ENCODE data around the gene POLR2B.
"Not testable (repeated sequence)": the region's sequence is repeated elsewhere in the genome, so short reads cannot be mapped to it uniquely, and the experiment has no call there.

Gene POLR2B

DNA sequence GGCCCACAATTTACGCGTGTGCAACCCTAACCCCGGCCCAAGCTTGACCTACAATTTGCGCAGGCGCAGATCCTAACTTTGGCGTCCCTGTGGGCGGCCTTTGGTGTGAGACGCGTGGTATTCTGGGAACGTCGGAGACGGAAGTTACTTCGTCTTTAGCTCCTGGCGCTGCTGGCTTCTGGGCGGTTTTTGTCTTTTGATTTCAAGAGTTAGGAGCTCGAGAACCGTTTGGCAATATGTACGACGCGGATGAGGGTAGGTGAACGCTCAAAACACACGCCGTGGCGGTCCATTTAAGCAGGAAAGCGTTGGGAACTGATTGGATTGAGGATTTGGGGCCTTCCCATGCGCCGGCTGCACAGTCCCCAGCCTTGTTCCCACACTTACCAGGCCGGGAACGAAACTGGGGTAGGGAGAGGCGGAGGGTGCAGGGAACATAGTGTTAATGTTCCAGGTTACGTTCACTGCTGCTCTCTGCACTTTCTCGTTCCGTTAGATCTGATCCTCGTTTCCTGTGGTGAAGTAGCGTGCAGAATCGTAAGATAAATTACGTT lies at the start of gene POLR2B:
TSS of gene POLR2B (plus strand) at position 147 of the 554 bp plus-strand sequence. CDS start at position 237, 90 bp downstream.
- no peaks in the 10 kb centered on the region for H3K27me3 ChIP-seq (ENCODE audit: control insufficient read depth, insufficient read depth, low read length)
- H3K36me3 ChIP-seq (ENCODE audit: control insufficient read depth, insufficient read depth, low read length), result peaks cover 8% of the 10 kb centered on the region
- no peaks in the 10 kb centered on the region; the same call in 1 of the 2 replicates for H3K4me1 ChIP-seq (ENCODE audit: control insufficient read depth, insufficient read depth, low read length)
- H3K27ac ChIP-seq (ENCODE audit: low read depth, low read length), result peak within 1 kb of the TSS; percentile 78
- peak within 1 kb of the TSS; percentile 93 for H3K9ac ChIP-seq (ENCODE audit: low read length)
- H3K9me3 ChIP-seq (ENCODE audit: control insufficient read depth, insufficient read depth, low read depth, low read length), result no peaks in the 10 kb centered on the region
- peak within 1 kb of the TSS; percentile 87 for H3K4me3 ChIP-seq (ENCODE audit: low read depth, low read length)

DNA sequence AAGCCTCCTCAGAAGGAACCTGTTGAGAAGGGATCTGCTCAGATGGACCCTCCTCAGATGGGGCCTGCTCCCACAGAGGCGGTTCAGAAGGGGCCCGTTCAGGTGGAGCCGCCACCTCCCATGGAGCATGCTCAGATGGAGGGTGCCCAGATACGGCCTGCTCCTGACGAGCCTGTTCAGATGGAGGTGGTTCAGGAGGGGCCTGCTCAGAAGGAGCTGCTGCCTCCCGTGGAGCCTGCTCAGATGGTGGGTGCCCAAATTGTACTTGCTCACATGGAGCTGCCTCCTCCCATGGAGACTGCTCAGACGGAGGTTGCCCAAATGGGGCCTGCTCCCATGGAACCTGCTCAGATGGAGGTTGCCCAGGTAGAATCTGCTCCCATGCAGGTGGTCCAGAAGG lies 48.1 kb upstream of the POLR2B start:
- Histone ChIP-seq H3K27ac (ENCODE audit: low read depth, low read length) (no peak overlapping the region), H3K9ac (ENCODE audit: low read length) (no peak overlapping the region), H3K4me1 (ENCODE audit: control insufficient read depth, insufficient read depth, low read length) (no peaks in the 10 kb centered on the region), H3K27me3 (ENCODE audit: control insufficient read depth, insufficient read depth, low read length) (no peaks in the 10 kb centered on the region), H3K36me3 (ENCODE audit: control insufficient read depth, insufficient read depth, low read length) (peaks cover 77% of the 10 kb centered on the region), H3K9me3 (ENCODE audit: control insufficient read depth, insufficient read depth, low read depth, low read length) (no peaks in the 10 kb centered on the region), H3K4me3 (ENCODE audit: low read depth, low read length) (no peak overlapping the region)

DNA sequence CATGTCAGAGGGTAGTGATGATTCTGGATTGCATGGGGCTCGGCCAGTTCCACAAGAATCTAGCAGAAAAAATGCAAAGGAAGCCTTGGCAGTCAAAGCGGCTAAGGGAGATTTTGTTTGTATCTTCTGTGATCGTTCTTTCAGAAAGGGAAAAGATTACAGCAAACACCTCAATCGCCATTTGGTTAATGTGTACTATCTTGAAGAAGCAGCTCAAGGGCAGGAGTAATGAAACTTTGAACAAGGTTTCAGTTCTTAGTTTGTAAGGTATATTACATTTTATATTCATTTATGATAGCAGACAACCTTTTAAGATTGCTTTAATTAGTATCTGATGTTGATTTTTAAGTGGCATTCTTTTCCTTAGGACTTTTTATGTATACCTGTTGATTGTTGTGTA lies 46.8 kb upstream of the POLR2B start:
- Histone ChIP-seq H3K27ac (ENCODE audit: low read depth, low read length) (no peak overlapping the region), H3K36me3 (ENCODE audit: control insufficient read depth, insufficient read depth, low read length) (peaks cover 74% of the 10 kb centered on the region), H3K4me1 (ENCODE audit: control insufficient read depth, insufficient read depth, low read length) (no peaks in the 10 kb centered on the region), H3K27me3 (ENCODE audit: control insufficient read depth, insufficient read depth, low read length) (no peaks in the 10 kb centered on the region), H3K9ac (ENCODE audit: low read length) (no peak overlapping the region), H3K4me3 (ENCODE audit: low read depth, low read length) (no peak overlapping the region), H3K9me3 (ENCODE audit: control insufficient read depth, insufficient read depth, low read depth, low read length) (no peaks in the 10 kb centered on the region)

DNA sequence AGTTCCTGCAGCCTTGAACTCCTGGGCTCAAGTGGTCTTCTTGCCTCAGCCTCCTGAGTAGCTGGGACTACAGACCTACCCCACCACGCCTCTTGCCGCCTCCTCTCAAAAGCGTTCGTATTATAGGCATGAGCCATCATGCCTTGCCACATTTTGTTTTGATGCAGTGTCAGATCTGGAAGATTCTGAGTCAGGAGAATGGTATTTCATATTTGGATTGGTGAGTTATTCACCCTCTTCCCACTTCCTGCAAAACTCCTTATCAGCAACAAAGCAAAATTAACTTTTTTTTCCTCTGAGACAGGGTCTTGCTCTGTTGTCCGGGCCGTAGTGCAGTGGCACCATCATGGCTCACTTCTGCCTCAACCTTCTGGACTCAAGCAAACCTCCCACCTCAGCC lies 41.4 kb upstream of the POLR2B start:
- no peaks in the 10 kb centered on the region for H3K27me3 ChIP-seq (ENCODE audit: control insufficient read depth, insufficient read depth, low read length)
- H3K9me3 ChIP-seq (ENCODE audit: control insufficient read depth, insufficient read depth, low read depth, low read length), result no peaks in the 10 kb centered on the region
- no peak overlapping the region for H3K4me3 ChIP-seq (ENCODE audit: low read depth, low read length)
- H3K27ac ChIP-seq (ENCODE audit: low read depth, low read length), result no peak overlapping the region
- H3K36me3 ChIP-seq (ENCODE audit: control insufficient read depth, insufficient read depth, low read length), result peaks cover 41% of the 10 kb centered on the region
- no peaks in the 10 kb centered on the region for H3K4me1 ChIP-seq (ENCODE audit: control insufficient read depth, insufficient read depth, low read length)
- H3K9ac ChIP-seq (ENCODE audit: low read length), result no peak overlapping the region

DNA sequence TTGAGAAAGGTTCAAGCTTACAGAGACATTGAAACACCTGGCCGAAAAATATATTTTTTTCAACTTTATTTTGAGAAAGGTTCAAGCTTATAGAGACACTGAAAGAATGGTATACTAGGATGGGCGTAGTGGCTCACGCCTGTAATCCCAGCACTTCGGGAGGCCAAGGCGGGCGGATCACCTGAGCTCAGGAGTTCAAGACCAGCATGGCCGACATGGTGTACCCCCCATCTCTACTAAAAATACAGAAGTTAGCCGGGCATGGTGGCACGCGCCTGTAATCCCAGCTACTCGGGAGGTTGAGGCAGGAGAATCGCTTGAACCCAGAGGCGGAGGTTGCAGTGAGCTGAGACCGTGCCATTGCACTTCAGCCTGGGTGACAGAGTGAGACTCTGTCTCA lies 38.9 kb upstream of the POLR2B start:
- not testable (repeated sequence) for H3K27me3 ChIP-seq (ENCODE audit: control insufficient read depth, insufficient read depth, low read length); H3K9me3 ChIP-seq (ENCODE audit: control insufficient read depth, insufficient read depth, low read depth, low read length); H3K4me3 ChIP-seq (ENCODE audit: low read depth, low read length); H3K4me1 ChIP-seq (ENCODE audit: control insufficient read depth, insufficient read depth, low read length); H3K27ac ChIP-seq (ENCODE audit: low read depth, low read length); H3K9ac ChIP-seq (ENCODE audit: low read length)
- H3K36me3 ChIP-seq (ENCODE audit: control insufficient read depth, insufficient read depth, low read length), result peaks cover 23% of the 10 kb centered on the region; the same call in 1 of the 2 replicates

DNA sequence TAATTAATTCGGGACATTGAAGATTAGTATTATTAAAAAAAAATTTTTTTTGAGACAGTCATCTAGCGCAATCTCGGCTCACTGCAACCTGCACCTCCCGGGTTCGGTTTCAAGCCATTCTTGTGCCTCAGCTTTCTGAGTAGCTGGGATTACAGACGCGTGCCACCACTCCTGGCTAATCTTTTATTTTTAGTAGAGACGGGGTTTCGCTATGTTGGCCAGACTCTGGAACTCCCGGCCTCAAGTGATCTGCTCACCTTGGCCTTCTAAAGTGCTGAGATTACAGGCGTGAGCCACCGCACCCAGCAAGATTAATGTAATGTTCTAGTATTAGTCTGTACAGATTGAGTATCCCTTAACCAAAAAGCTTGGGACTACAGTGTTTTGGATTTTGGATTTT lies 38.3 kb upstream of the POLR2B start:
- Histone ChIP-seq H3K9ac (ENCODE audit: low read length) (no peak overlapping the region), H3K36me3 (ENCODE audit: control insufficient read depth, insufficient read depth, low read length) (peaks cover 23% of the 10 kb centered on the region; the same call in 1 of the 2 replicates), H3K4me3 (ENCODE audit: low read depth, low read length) (no peak overlapping the region), H3K9me3 (ENCODE audit: control insufficient read depth, insufficient read depth, low read depth, low read length) (no peaks in the 10 kb centered on the region), H3K4me1 (ENCODE audit: control insufficient read depth, insufficient read depth, low read length) (no peaks in the 10 kb centered on the region), H3K27me3 (ENCODE audit: control insufficient read depth, insufficient read depth, low read length) (no peaks in the 10 kb centered on the region), H3K27ac (ENCODE audit: low read depth, low read length) (no peak overlapping the region)

DNA sequence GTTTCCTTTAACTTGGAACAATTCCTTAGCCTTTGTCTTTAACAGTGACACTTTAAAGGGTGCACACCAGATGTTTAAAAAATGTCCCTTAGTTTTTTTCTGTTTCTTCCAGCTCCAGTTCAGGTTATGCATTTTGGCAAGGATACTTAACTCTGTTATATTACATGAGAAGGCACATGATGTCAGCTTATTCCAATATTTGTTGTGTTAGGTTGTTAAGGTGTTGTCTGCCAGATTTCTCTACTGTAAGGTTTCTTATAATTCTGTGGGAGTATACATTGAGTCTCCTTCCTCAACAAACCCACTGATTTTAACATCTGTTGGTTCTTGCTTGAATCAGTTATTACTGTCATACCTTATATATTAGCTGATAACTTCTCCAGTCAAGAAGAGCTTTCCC lies 37.7 kb upstream of the POLR2B start:
- no peaks in the 10 kb centered on the region for H3K9me3 ChIP-seq (ENCODE audit: control insufficient read depth, insufficient read depth, low read depth, low read length)
- no peak overlapping the region for H3K4me3 ChIP-seq (ENCODE audit: low read depth, low read length)
- H3K4me1 ChIP-seq (ENCODE audit: control insufficient read depth, insufficient read depth, low read length), result no peaks in the 10 kb centered on the region
- H3K27me3 ChIP-seq (ENCODE audit: control insufficient read depth, insufficient read depth, low read length), result no peaks in the 10 kb centered on the region
- H3K9ac ChIP-seq (ENCODE audit: low read length), result no peak overlapping the region
- no peak overlapping the region for H3K27ac ChIP-seq (ENCODE audit: low read depth, low read length)
- H3K36me3 ChIP-seq (ENCODE audit: control insufficient read depth, insufficient read depth, low read length), result peaks cover 23% of the 10 kb centered on the region; the same call in 1 of the 2 replicates

DNA sequence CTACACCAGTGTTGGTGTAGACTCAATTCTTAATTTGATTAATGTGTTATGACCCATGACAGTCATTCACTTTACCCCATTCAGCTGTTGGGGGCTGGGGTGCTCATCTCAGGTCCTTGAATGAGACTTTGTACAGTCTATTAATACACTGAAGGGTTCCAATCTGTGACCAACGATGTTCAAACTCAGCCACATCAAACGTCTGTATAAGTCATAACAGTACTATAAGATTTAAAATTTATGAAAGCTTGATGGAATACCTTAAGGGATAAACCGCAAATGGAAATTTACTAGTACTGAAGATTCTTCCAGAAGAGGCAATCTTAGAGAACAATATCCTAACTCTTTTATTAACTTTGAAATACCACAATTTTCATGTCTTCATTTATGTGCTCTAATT lies 37.3 kb upstream of the POLR2B start:
- Histone ChIP-seq H3K27me3 (ENCODE audit: control insufficient read depth, insufficient read depth, low read length) (no peaks in the 10 kb centered on the region), H3K9me3 (ENCODE audit: control insufficient read depth, insufficient read depth, low read depth, low read length) (no peaks in the 10 kb centered on the region), H3K27ac (ENCODE audit: low read depth, low read length) (no peak overlapping the region), H3K36me3 (ENCODE audit: control insufficient read depth, insufficient read depth, low read length) (peaks cover 22% of the 10 kb centered on the region; the same call in 1 of the 2 replicates), H3K4me1 (ENCODE audit: control insufficient read depth, insufficient read depth, low read length) (no peaks in the 10 kb centered on the region), H3K9ac (ENCODE audit: low read length) (no peak overlapping the region), H3K4me3 (ENCODE audit: low read depth, low read length) (no peak overlapping the region)

DNA sequence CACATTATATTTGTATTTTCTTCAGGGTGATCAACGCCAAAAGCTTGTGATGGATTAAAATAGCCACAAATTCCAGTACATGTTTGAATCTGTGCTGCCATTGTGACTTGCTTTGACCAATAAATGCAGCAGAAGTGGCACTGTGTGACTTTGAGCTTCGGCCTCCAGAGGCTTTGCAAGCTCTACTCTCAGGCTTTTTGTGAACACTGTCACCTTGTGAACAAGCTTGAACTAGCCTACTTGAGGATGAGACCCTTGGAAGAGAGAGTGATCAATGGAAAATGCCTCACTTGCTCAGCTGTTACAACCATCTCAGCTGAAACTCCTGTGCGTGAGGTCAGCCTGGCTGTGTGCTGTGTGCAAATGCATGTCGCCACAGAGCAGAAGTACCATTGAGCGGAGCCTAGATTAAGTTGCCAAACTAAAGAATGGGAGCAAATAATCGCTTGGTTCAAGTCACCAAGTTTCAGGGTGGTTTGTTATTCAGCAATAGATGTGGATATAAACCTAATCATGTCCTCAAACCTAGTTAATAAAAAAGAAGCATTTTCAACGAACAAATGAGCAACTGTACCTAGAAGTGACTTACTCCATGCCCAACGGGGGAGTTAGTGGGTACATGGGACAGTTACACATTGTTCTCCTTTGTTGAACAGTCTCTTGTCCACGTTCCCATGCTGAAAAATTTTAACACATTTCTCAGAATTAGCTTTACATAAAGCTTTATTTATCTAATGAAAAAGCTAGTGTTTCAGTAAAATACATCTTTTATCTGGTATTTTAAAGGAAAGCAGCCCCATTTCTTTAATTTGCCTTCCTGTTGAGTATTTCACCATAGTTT lies 24.8 kb upstream of the POLR2B start:
- Histone ChIP-seq H3K36me3 (ENCODE audit: control insufficient read depth, insufficient read depth, low read length) (no peaks in the 10 kb centered on the region; the same call in 1 of the 2 replicates), H3K9me3 (ENCODE audit: control insufficient read depth, insufficient read depth, low read depth, low read length) (no peaks in the 10 kb centered on the region), H3K9ac (ENCODE audit: low read length) (no peak overlapping the region), H3K27ac (ENCODE audit: low read depth, low read length) (no peak overlapping the region), H3K4me1 (ENCODE audit: control insufficient read depth, insufficient read depth, low read length) (no peaks in the 10 kb centered on the region), H3K27me3 (ENCODE audit: control insufficient read depth, insufficient read depth, low read length) (no peaks in the 10 kb centered on the region; the same call in 1 of the 2 replicates), H3K4me3 (ENCODE audit: low read depth, low read length) (no peak overlapping the region)

DNA sequence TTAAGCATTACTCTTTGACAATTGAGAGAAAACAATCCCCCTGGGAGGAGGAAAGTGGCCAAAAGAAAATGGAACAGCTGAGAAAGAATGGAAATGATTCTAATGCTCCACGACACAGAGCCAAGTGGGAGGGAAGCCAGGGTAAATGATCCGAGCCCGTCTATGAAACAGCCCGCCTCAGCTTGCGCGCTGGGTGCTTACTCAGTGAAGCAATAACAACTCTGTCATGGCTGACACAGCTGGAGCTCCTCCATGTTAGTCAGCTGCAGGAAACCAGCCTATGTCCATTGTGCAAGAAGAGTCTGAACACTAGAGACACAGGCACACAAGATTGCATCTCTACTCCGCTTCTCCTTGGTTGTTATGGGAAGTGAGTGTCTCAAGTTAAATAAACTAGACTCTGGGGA lies 20.6 kb upstream of the POLR2B start:
- Histone ChIP-seq H3K9ac (ENCODE audit: low read length) (no peak overlapping the region), H3K9me3 (ENCODE audit: control insufficient read depth, insufficient read depth, low read depth, low read length) (no peaks in the 10 kb centered on the region), H3K36me3 (ENCODE audit: control insufficient read depth, insufficient read depth, low read length) (peaks cover 19% of the 10 kb centered on the region), H3K27ac (ENCODE audit: low read depth, low read length) (no peak overlapping the region), H3K27me3 (ENCODE audit: control insufficient read depth, insufficient read depth, low read length) (no peaks in the 10 kb centered on the region), H3K4me3 (ENCODE audit: low read depth, low read length) (no peak overlapping the region), H3K4me1 (ENCODE audit: control insufficient read depth, insufficient read depth, low read length) (no peaks in the 10 kb centered on the region)

DNA sequence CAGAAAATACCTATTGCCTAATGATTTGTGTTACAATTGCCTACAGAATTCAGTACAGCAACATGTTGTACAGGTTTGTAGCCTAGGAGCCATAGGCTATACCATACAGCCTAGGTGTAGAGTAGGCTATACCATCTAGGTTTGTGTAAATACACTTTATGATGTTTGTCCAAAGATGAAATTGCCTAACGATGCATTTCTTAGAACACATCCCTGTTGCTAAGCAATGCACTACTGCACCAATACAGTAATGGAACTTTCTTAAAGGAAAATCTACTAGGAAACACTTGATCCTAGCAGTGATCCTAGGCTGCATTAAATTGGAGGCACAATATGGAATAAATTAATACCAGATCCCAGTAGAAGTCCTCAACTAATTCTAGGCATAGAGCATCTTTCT lies 19.6 kb upstream of the POLR2B start:
- H3K9ac ChIP-seq (ENCODE audit: low read length), result no peak overlapping the region
- no peak overlapping the region for H3K4me3 ChIP-seq (ENCODE audit: low read depth, low read length)
- H3K36me3 ChIP-seq (ENCODE audit: control insufficient read depth, insufficient read depth, low read length), result peaks cover 26% of the 10 kb centered on the region
- no peak overlapping the region for H3K27ac ChIP-seq (ENCODE audit: low read depth, low read length)
- no peaks in the 10 kb centered on the region for H3K27me3 ChIP-seq (ENCODE audit: control insufficient read depth, insufficient read depth, low read length)
- no peaks in the 10 kb centered on the region for H3K4me1 ChIP-seq (ENCODE audit: control insufficient read depth, insufficient read depth, low read length)
- H3K9me3 ChIP-seq (ENCODE audit: control insufficient read depth, insufficient read depth, low read depth, low read length), result no peaks in the 10 kb centered on the region

Data from HUES6 (cell line).